Measurements from ENCODE around the gene LOXHD1. TPM values are rescaled to one million over a fixed set of nuclear protein-coding genes. Genes with fewer than 3 reads are reported as not detected.

LOXHD1 gene
- total RNA-seq, 1 experiment from 2014 or later = 0.35 TPM

- Mint-ChIP-seq H3K36me3 (no peaks in the 10 kb centered on the region), H3K9me3 (no peaks in the 10 kb centered on the region), H3K27me3 (ENCODE audit: low read depth) (no peaks in the 10 kb centered on the region), H3K4me3 (no peak overlapping the region), H3K4me1 (peaks cover 40% of the 10 kb centered on the region), H3K27ac (no peak overlapping the region)
- ATAC-seq (no peak), DNase-seq (ENCODE audit: low spot score) (no peak)
- ChIA-PET CTCF (no interaction called here), POLR2A (no interaction called here)
- no peak for TF ChIP-seq SOX15 (CRISPR knock-in tag; IDR thresholded peaks at IDR 0.05)
- no peak for TF ChIP-seq E2F4 (CRISPR knock-in tag; IDR thresholded peaks at IDR 0.05; ENCODE audit: borderline replicate concordance, low read depth)
- no peak for TF ChIP-seq ZNF416 (CRISPR knock-in tag; IDR thresholded peaks at IDR 0.05)
- no peak for TF ChIP-seq PREB (CRISPR knock-in tag; IDR thresholded peaks at IDR 0.05; ENCODE audit: borderline replicate concordance)
- TF ChIP-seq ZNF512 (CRISPR knock-in tag; IDR thresholded peaks at IDR 0.05; ENCODE audit: borderline replicate concordance) = no peak
- no peak for TF ChIP-seq ZNF281 (CRISPR knock-in tag; IDR thresholded peaks at IDR 0.05)
- TF ChIP-seq MLX (CRISPR knock-in tag; IDR thresholded peaks at IDR 0.05) = no peak
- TF ChIP-seq IRF1 (CRISPR knock-in tag; IDR thresholded peaks at IDR 0.05) = no peak
- TF ChIP-seq ERG (CRISPR knock-in tag; IDR thresholded peaks at IDR 0.05) = no peak
- no peak for TF ChIP-seq ZNF423 (CRISPR knock-in tag; IDR thresholded peaks at IDR 0.05)
- no peak for TF ChIP-seq ZNF219 (CRISPR knock-in tag; IDR thresholded peaks at IDR 0.05; ENCODE audit: borderline replicate concordance)
- TF ChIP-seq KAT7 (CRISPR knock-in tag; IDR thresholded peaks at IDR 0.05; ENCODE audit: borderline replicate concordance) = no peak
- TF ChIP-seq RORB (CRISPR knock-in tag; IDR thresholded peaks at IDR 0.05) = no peak
- TF ChIP-seq ZBTB21 (CRISPR knock-in tag; IDR thresholded peaks at IDR 0.05; ENCODE audit: borderline replicate concordance) = no peak
- TF ChIP-seq SMAD3 (CRISPR knock-in tag; IDR thresholded peaks at IDR 0.05; ENCODE audit: borderline replicate concordance) = no peak
- no peak for TF ChIP-seq ZMAT4 (CRISPR knock-in tag; IDR thresholded peaks at IDR 0.05)
- no peak for TF ChIP-seq ATF2 (CRISPR knock-in tag; IDR thresholded peaks at IDR 0.05; ENCODE audit: borderline replicate concordance, low read depth)
- no peak for TF ChIP-seq NR1H2 (CRISPR knock-in tag; IDR thresholded peaks at IDR 0.05)
Measured at GRCh38 chr18:46429130-46429529, 227.9 kb downstream of the LOXHD1 start.
